ENCODE results near the gene MCC.

The MCC gene

DNA sequence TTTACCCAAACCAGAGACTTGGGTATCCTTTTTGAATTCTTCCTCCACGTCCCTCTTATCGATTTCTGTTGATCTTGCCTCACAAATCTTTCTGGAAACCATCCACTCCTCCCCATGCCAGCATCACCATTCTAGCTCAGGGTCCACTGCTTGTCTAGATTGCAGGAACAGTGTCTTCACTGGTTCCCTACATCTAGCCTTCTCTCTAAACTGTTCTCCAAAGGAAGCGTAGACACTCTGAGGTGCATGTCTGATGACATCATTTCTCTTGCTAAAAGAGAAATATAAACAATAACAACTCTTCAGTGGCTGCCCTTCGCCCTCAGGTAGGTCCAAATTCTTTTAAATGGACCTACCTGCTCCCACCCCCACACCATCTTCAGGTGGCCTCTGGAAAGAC, 311.5 kb downstream of the MCC start:
- DNase-seq (ENCODE audit: low spot score): no peak

DNA sequence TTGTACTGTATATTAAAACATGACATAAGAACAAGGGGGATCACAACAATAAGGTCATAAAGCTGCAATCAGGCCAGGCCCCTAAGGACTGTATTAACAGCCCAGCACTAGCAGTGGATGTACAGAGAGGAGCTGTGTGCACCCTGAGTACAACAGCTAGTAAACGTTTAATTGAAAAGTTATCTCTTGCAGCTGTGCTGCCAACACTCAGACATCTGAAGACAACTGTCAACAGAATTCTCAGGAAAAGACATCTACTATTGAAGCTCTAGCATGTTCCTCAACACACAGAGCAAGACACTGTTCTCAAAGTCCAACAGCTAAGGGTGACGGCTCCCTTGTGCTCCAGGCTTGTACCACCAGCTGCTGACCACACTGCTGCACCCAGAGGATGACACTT, 312.1 kb downstream of the MCC start:
- DNase-seq (ENCODE audit: low spot score): no peak

DNA sequence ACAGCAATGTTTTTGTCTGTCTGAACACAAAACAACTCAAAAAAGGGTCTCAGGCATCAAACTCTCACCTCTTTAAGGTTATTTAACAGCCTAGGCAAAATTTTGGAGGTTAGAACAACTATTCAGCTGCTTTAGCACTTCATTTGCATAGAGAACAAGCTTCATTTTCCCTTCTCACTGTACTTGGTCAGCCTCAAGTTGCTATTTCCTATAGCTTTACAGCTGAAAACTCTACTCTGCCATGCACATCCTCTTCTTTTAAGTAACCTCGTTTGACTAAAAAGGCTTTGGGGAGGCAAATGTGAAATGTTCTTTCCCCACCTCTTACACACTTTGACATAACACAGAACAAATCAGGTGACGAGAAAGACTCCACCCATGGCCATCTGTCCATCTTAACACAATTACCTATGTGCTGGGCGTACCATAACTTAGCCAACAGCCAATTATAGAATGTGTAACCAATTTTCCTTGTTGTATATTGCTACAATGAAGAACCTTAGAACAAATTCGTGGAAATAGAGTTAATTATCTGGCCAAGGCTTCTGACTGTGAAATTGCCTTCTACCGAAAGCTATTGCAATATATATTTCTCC, 315.9 kb downstream of the MCC start:
- DNase-seq (ENCODE audit: low spot score): no peak

DNA sequence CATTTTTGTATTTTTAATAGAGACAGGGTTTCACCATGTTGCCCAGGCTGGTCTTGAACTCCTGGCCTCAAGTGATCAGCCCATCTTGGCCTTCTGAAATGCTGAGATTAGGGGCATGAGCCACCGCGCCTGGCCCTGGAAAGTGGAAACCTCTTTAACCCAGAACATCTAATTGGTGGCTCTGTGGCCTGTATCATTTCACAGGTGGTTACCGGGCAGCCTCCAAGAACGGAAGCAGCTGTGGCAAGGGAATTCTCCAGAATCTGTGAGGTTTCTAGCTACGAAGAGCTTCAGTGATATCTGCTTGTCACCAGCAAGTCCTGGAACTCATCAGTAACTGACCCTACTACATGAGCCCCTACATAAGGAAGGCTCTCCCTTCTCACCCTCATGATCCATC, 316.7 kb downstream of the MCC start:
- no peak for DNase-seq (ENCODE audit: low spot score)

DNA sequence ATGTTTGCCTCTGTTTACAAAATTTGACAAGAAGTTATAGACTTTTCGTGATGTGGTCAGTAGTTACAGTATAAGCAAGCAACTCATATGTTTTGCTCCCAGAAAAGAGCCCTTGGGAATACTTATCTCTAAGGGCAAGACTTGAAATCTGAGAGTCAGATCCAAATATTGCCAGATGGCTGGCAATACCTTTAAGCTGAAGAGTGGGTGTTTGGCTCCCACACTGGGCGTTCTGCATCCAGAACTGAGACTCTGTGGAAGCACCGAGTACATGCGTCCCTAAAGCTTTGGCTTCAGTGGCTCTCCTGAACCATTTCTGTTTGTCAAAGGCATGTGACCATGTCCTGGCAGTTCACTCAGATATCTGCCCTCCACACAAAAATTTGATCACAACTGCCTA, 317.5 kb downstream of the MCC start:
- DNase-seq (ENCODE audit: low spot score): no peak

DNA sequence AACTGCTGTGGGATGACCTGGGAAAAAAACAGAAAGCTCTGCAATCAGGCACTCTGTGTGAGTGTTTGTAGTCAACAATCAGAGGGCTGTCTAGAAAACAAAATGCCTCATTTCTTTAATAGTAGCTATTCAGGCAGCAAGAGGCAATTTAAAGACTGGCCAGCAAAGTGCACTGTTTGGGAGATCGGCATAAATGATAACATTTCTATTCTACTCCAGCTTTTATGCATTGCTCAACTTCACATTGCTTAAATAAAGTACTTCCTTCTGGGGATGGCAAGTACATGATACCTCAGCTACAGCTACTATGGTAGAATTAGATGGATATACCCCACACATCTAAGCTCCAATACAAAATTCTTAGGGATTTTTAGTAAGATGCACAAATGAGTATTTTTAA, 318.5 kb downstream of the MCC start:
- DNase-seq (ENCODE audit: low spot score): no peak

DNA sequence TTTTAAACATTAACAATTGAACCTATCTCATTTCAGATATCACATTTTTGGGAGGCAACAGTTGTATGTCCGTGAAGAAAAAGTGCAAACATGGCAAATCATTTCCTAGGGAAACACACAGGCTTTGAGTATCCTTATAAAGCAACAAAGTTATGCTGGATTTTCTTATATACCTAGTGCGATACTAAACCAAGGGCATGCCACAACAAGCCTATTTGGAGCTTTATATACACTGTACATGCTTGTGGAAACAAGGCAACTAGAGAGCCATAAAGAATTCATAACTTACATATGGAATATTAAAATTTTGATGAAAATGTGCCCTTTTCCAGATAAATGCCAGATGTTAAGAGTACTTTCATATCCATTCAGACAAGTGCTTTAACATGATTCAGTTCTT, 320.3 kb downstream of the MCC start:
- no peak for DNase-seq (ENCODE audit: low spot score)

DNA sequence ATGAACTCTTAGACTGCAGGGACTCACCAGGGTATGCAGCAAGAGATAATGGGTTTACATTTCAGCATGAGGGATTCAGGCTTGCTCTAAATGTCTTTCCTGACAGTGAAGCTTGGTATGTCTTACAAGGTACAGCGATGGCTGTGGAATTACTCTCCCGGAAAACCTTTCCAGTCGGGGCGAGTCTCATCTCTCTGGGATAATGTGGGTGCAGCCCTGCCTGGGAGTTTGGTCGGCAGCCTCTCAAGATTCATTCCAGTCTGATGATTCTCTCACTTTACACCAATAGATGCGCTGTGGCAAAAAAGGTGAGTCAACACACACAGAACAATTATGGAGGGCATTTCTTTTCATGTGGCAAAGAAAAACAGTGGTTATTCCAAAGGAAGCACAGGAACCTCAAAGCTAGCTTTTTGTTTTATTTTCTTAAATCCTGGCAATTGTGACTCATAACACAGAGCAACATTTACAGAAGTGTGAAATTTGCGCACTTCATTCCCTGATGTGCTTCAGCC, 321.3 kb downstream of the MCC start:
- peak; percentile 19 for DNase-seq (ENCODE audit: low spot score)

DNA sequence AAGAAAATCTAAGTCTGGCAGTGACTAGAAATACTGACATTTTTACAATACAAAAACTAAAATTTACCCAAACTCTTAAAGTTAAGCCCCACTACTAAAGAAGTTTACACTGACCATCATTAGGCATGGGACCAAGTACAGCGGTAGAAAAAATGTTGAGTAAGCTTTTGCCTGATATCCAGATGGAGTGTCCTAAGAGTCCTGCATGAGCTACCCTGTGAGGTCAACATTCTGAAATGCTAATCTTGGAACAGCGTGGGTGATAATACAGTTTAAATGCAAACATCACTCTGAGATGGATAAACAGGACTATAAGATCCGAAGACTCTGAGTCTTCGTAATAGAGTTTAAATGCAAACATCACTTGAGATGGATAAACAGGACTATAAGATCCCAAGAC, 322.0 kb downstream of the MCC start:
- DNase-seq (ENCODE audit: low spot score): no peak

DNA sequence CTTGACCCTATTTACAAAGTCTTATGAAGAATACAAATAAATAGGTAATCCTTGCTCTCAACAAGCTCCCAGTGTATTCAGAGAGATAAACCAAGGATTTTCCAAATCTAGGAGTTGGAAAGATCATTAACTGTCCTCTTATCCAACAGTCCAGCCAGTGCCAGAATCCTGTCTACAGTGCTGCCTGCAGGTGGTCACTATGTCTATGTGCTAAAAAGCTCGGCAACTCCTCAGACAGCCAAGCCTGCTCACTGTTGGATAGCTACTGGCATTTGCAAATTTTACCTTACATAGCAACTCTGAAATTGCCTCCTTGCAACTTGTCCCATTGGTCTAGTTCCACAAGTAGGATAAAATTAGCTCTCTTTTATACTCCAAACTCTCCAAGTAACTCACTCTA, 324.2 kb downstream of the MCC start:
- no peak for DNase-seq (ENCODE audit: low spot score)

DNA sequence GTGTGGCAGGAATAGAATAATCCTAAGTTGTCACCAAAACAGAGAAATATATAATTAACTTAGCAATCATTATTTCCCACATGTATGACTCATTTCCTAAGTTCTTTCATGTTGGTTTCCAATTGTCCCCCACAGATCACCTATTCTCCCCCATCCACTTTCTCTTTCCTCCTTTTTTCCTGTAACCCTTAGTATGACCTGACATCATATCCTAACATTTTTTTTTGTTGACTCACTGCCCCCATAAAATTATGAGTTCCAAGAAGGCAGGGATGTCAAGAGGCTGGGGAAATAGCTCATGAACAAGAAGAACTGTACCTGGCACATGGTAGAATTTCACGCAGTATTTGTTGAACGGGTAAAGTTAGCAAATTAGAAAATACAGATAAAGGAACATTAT, 324.9 kb downstream of the MCC start:
- DNase-seq (ENCODE audit: low spot score): peak; percentile 19

DNA sequence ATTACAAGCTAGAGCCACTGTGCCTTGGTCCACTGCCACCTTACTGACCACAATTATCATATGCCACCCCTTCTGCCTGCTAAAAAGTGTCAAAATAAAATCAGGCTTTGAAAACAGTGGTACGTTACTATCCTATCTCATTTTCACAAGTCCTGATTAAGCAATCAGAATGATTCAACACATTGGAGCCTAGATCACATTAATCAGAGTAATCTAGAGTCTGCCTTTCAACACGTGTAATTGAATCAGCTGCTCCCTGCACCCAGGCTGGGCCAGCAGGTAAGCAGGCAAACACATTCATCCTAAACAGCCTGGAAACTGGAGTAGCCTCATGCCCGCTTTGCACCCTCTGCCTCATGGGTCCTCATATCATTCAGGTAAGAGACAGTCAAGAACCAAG, 325.5 kb downstream of the MCC start:
- no peak for DNase-seq (ENCODE audit: low spot score)

DNA sequence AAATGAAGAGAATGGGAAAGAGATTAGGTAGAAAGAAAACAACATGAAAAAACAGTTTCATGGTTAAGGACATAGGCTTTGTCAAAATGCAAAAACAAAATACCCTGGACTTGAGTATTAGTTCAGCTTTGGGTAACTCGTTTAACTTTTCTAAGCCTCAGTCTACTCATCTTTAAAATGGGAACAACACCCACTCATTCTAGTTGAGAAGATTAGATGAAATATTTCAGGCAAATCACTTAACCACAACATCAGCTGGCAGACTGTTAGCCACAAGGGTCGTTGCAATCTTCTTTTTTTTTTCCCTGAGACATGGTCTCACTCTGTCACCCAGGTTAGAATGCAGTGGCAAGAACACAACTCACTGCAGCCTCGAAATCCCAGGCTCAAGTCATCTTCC, 326.0 kb downstream of the MCC start:
- no peak for DNase-seq (ENCODE audit: low spot score)

DNA sequence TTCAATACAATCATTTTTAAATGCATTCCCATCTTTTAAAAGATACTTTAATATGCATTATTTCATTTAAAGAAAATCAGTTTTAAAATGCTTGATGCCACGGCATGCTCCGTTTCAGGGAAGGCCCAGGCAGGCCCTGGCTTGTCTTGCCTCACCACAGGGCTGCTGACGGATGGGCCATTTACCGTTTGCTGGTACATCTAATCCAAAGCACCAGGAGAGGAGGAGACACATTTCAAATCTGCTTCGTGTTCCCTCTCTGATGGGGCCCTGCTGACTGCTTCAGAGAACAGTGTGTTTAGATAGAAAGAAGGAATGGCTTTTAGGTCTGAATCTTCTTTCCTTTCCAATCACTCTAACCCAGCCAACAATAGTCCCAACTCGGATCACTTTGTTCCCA, 326.4 kb downstream of the MCC start:
- DNase-seq (ENCODE audit: low spot score): no peak

DNA sequence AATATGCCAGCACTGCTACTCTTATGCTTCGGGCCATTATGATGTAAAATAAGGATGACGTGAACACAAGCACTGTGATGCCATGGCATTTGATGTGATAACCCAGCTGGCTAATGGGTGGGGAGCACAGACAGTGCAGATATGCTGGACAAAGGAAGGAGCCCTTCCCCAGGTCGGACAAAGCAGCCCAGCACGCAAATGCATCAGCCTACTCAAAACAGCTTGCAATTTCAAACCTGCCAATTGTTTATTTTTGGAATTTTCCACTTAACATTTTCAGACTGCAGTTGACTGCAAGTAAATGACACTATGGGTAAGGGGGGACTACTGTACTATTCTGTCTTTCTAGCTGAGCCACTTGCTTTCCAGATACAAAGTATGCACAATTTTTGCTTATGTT, 330.4 kb downstream of the MCC start:
- no peak for DNase-seq (ENCODE audit: low spot score)

DNA sequence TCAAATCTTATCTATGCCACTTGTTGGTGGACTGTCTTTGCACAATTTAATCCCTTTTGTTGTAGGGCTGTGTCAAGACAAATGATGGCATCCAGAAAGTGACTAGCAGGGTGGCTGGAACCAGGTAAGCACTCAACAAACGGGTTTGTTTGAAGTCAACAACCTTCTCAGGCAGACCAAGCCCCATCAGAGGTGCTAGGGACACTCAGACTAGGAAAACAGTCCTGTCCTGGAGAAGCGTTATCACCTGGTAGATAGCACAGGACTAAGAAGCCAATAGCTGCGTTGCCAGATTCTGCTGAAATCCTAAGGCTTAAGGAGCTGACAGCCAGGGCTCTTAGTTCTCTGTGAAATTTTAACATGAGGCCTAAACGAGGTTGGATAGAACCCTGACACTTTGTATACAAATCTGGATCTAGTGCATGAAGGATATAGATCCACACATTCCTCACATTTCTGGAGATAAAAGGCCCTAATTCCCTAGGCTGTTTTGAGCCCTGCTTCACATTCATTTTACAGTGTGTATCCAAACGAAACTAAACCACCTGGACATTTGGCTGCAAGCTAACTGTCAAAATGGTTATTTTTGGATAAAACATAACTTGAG, 331.9 kb downstream of the MCC start:
- DNase-seq (ENCODE audit: low spot score): no peak

DNA sequence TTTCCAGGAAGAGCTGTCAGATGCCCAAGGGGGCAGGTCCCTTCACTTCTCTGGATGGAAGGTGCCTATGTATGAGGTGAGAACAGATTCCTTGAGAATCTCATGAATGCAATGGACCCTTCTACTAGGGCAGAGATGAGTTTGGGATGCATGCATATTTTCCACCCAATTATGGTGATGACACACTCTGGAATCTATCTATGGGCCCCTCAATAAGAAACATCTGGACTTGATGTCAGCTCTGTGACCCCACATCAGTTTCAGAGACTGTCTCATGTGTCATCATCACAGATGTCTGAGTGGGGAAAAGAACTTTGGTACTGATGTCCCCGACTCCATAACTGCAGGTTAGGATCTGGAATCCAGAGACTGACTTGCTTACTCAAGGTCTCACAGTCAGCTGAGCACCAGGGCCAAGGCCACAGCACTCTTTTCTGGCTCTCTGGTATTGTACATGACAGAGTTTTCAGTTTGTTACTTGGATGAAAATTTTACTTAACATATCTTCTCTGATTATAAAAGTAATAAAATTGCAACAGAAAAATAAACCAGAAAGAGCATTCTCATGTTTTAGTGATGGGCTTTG, 334.6 kb downstream of the MCC start:
- no peak for DNase-seq (ENCODE audit: low spot score)

DNA sequence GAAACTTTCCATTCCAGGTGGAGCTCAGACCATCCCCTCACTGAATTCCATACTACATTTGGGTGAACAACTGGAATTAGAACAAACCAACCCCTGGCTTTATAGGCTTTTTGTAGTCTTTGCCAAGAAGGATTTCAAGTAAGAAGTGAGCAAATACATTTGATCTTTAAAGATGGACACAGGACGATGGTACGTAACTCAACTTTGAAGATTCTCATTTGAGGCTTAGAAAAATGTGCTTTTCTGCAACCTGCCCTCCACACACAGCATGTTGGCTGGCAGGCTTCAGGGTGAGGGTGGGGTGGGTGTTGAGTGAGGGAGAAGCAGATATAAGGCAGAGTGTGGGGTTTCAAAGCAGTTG, 335.9 kb downstream of the MCC start:
- DNase-seq (ENCODE audit: low spot score): no peak

DNA sequence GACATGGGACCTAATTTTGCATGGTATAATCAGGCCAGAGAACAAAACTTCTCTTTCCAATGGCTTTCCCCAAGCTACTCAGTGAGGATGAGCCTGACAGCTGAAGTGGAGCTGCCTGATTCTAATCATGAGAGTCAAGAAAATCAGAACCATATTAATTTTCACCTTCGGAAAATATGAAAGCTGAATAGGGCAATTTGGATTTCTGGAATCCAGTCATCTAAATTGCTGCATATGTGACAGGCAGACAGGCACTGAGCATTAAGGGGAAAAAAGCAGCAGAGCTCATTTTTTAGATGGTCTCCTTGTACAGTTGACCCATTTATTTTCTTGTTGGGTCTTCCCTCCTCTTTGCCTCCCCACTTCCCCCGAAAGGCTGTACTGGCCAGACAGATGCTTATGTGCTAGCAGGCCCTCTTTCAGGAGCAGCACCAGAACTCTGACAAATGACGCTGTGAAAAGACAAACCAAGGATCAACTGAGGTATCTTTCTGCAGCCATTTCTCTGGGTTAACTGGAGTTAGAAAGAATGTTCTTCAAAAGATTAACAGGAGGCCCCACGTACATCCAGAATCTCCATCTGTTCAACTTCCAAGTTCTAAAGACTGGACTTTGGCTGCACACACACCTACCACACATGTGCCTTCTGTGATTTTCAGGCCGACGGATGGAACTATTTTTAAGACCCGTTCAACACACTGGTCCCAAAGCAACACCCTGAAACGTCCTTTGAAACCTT, 336.4 kb downstream of the MCC start:
- DNase-seq (ENCODE audit: low spot score): no peak

DNA sequence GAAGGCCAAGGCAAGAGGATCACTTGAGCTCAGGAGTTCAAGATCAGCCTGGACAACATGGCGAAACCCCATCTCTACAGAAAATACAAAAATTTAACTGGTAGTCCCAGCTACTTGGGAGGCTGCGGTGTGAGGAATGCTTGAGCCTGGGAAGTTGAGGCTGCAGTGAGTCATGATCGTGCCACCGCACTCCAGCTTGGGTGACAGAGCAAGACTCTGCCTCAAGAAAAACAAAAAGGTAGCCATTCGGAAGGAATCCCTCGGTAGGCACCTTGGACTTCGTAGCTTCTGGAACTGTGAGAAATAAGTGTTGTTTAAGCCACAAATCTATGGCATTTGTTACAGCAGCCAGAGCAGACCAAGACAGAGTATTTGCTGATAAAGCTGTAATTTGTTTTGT, 337.4 kb downstream of the MCC start:
- DNase-seq (ENCODE audit: low spot score): no peak

DNA sequence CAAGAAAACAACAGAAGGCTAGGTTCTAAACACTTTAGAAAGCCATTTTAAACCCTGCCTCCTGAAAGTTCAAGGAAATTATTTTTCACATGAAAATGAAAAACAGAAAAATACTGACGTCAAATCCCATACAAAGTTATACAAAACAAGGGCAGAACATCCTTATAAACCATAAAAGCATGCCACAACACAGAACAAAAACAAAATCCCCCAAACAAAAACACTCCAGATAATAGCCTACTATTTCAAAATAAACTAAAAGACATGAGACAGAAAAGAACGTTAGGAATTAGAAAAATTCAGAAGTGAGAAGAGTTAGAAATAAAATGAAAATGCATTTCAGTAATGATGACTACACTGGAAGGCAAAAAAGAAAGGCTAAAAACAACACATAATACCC, 338.0 kb downstream of the MCC start:
- no peak for DNase-seq (ENCODE audit: low spot score)

DNA sequence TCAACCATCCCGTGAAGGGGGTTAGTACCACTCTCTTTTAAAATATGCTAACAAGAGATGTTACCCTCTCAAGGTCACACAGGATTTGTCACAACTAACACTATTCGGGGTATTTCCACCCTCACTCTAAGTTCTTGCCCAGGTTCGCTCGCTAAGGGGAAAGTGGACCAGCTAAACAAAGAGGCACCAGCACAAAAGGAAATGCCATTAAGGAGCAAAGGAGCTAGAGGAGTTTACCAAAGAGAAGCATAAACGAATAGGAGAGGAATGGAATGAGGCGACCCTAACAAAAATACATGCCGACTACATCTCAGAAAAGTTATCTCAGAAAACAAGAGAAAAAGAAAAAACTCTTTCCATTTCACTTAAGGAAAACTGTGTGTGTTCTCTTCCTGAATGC, 340.7 kb downstream of the MCC start:
- no peak for DNase-seq (ENCODE audit: low spot score)

DNA sequence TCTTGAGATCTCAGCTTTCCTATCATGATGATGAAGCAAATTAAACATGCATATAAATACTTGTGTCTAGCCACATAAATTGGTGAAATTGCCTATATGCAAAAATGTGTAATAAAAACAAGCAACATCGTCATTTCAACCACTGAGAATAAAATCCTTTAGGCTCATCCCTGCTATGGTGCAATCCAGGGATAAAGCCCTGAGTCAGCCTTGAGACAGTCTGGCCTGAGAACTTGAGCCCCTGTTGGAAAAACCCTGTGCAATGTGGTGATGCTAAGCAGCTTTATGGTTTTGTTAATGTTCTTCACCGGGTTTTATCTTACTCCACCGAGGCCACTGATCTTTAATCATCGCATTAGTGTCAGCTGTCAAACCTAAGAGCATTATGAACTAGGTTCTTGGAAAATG, 341.1 kb downstream of the MCC start:
- DNase-seq (ENCODE audit: low spot score): no peak
